Osteocyte (in vitro differentiated cells): Measurements from ENCODE around the gene STX10. TPM values are rescaled to one million over a fixed set of nuclear protein-coding genes. Genes with fewer than 3 reads are reported as not detected.

Experiments used
- DNase-seq: peaks from one replicate; pipeline ENCODE4 v3.0.0; 2021; ENCODE audit warnings: mixed read lengths; ENCODE audit not compliant: unreplicated experiment; ENCODE audit errors: extremely low spot score
- H3K27ac Mint-ChIP-seq: one replicate; pipeline ENCODE4 v1.8.0; 2021; ENCODE audit warnings: mild to moderate bottlenecking, mixed read lengths; ENCODE audit not compliant: unreplicated experiment
- H3K27me3 Mint-ChIP-seq: one replicate; pipeline ENCODE4 v1.8.0; 2021; ENCODE audit warnings: mixed read lengths; ENCODE audit not compliant: unreplicated experiment
- H3K36me3 Mint-ChIP-seq: one replicate; pipeline ENCODE4 v1.8.0; 2021; ENCODE audit warnings: mixed read lengths; ENCODE audit not compliant: unreplicated experiment
- H3K4me1 Mint-ChIP-seq: one replicate; pipeline ENCODE4 v1.8.0; 2021; ENCODE audit warnings: mixed read lengths; ENCODE audit not compliant: unreplicated experiment
- H3K4me3 Mint-ChIP-seq: one replicate; pipeline ENCODE4 v1.8.0; 2021; ENCODE audit warnings: mild to moderate bottlenecking, moderate library complexity, mixed read lengths; ENCODE audit not compliant: unreplicated experiment
- H3K9me3 Mint-ChIP-seq: one replicate; pipeline ENCODE4 v1.8.0; 2021; ENCODE audit warnings: mixed read lengths; ENCODE audit not compliant: unreplicated experiment
- CTCF ChIP-seq: fragments of 200-600 bp; sonication (generic); IDR thresholded peaks from 2 replicates; pipeline ENCODE4 v1.5.0; 2021; ENCODE audit warnings: antibody characterized with exemption, mild to moderate bottlenecking, moderate library complexity
- total RNA-seq: library from RNA; stranded (reverse); gene quantifications from 2 replicates; pipeline ENCODE4 v1.2.1, GENCODE V29; 2021

Gene STX10
- total RNA-seq, 1 donor from 2014 or later: 50.5 TPM

- no peaks in the 10 kb centered on the region for H3K9me3 Mint-ChIP-seq
- peak; percentile 29 for TF ChIP-seq CTCF
- no peak overlapping the region for H3K4me3 Mint-ChIP-seq
- H3K27ac Mint-ChIP-seq: no peak overlapping the region
- peaks cover 15% of the 10 kb centered on the region for H3K27me3 Mint-ChIP-seq
- no peak for DNase-seq
- peaks cover 18% of the 10 kb centered on the region for H3K4me1 Mint-ChIP-seq
- peaks cover 4% of the 10 kb centered on the region for H3K36me3 Mint-ChIP-seq
Measured at GRCh38 chr19:13100841-13101589, 49.2 kb downstream of the STX10 start.

- H3K9me3 Mint-ChIP-seq: no peaks in the 10 kb centered on the region
Measured at GRCh38 chr19:13100031-13100588, 50.1 kb downstream of the STX10 start.

DNA sequence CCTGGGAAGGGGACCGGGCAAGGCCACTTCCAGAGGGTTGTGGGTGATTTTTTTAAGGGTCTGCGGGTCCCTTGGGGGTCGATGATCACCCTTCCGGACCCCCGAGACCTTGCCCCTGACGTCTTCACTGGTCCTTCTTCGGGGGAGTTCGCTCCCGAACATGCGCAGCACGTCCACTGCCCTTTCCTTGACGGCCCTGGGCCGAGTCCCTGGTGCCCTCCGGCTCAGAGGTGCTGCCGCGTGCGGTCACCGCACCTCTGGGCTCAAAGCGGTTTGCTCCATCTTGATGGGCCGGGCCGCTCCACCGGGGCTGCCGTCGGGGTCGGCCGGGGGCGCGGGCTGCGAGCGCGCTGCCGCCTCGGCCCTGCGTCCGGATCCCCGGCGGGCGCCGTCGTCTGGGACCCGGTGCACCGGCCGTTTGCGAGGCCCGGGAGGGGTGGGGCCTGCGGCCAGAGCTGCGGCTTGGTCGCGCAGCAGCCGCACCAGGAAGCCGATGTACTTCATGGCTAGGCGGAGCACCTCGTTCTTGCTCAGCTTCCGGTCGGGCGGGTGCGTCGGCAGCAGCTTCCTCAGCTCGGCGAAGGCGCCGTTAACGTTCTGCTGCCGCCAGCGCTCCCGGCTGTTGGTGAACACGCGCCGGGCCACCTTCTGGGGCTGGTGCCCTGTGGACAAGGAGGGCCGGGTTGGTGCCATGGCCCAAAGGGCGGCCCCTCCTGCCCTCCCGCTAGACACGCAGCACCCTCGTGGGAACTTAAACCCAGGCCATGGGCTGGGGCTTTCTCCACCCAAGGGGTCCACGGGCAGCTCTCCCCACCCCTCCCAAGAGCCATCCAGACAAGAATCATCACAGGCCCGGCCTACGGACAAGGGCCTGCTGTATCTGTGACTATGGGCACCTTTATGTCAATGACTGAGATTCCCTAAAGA, 50.8 kb downstream of the STX10 start:
- Mint-ChIP-seq H3K4me3 (no peak overlapping the region), H3K4me1 (peaks cover 25% of the 10 kb centered on the region), H3K27me3 (peaks cover 19% of the 10 kb centered on the region), H3K36me3 (peaks cover 5% of the 10 kb centered on the region), H3K27ac (no peak overlapping the region), H3K9me3 (no peaks in the 10 kb centered on the region)
- no peak for TF ChIP-seq CTCF
- DNase-seq: no peak

More at GRCh38 chr19:13100031-13100588, 50.1 kb downstream of the STX10 start:
- DNase-seq: no peak
- Mint-ChIP-seq H3K27me3 (peaks cover 19% of the 10 kb centered on the region), H3K4me1 (peaks cover 19% of the 10 kb centered on the region), H3K4me3 (no peak overlapping the region), H3K36me3 (peaks cover 5% of the 10 kb centered on the region), H3K27ac (no peak overlapping the region)
- no peak for TF ChIP-seq CTCF

GRCh38 chr19:13098277-13099072, 51.7 kb downstream of the STX10 start:
- H3K9me3 Mint-ChIP-seq: no peaks in the 10 kb centered on the region
- H3K27me3 Mint-ChIP-seq: peaks cover 19% of the 10 kb centered on the region
- DNase-seq: no peak
- H3K36me3 Mint-ChIP-seq: peaks cover 5% of the 10 kb centered on the region
- peaks cover 34% of the 10 kb centered on the region for H3K4me1 Mint-ChIP-seq
- no peak overlapping the region for H3K27ac Mint-ChIP-seq
- H3K4me3 Mint-ChIP-seq: no peak overlapping the region
- TF ChIP-seq CTCF: no peak
